DMS153 (cell line): ENCODE measurements around the gene CDNF.
"Not testable (repeated sequence)": the region's sequence is repeated elsewhere in the genome, so short reads cannot be mapped to it uniquely, and the experiment has no call there.

ENCODE experiments used
- DNase-seq: peaks from one replicate; lab custom pipeline; 2025; lab: John Stamatoyannopoulos, UW

The CDNF gene

DNA sequence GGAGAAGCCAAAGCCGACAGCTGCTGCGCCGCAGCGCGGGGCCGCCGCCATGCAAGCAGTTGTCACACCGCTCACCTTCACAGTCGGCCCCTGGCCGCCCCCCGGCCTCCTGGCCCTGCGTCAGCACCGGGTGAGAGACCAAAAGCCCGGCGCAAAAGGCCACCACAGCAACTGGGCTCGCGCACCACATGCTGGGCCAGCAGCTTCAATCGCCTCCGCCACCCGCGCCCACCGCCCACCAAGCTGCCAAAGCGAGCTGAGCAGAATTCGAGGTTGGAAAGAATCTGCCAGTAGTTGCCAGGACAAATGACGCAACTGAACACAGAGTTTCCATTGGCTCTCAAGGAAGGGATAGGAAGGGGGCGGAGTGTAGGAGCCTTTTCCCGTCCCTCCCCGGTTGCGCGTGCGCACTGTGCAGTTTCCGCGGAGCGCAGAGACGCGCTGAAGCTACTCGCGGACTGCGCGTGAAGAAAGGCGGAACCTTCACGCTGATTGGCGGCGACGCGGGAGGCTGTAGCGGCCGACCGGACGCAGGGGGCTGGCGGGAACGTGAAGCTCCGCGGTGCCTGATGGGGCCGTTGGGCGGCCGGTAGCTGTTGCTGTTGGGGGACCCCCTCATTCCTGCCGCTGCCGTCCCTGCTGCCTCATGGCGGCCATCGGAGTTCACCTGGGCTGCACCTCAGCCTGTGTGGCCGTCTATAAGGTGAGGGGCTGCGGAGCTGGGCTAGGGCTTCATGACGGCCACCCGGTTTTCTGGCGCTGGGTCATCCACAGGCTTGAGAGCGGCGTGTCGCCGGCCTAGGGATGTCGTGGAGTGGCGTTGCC lies at the start of gene CDNF, which contains the start of the genes HSPA14 and MSANTD7:
Gene CDNF, minus strand, starts transcription at position 281 of the 825 bp plus-strand sequence. Its CDS starts 91 bp downstream, at position 190.
Gene HSPA14, plus strand, starts transcription at position 550 of the 825 bp plus-strand sequence. Its CDS starts 97 bp downstream, at position 647.
Gene MSANTD7, plus strand, starts transcription at position 550 of the 825 bp plus-strand sequence. CDS start 3,979 bp downstream, outside the sequence.
- peak; percentile 94 for DNase-seq

DNA sequence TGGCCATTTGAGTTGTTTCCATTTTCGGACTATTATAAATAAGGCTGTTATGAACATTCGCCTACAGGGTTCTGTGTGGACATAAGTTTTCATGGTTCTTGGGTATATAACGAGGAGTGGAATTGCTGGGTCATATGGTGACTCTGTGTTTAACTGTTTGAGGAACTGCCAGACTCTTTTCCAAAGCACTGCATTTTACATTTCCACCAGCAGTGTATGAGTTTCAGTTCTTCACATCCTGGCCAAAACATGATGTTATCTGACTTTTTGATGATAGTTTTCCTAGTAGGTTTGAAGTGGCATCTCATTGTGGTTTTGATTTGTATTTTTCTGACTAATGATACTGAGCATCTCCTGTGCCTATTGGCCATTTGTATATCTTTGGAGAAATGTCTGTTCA lies 46.2 kb upstream of the CDNF start:
- DNase-seq, result no peak

DNA sequence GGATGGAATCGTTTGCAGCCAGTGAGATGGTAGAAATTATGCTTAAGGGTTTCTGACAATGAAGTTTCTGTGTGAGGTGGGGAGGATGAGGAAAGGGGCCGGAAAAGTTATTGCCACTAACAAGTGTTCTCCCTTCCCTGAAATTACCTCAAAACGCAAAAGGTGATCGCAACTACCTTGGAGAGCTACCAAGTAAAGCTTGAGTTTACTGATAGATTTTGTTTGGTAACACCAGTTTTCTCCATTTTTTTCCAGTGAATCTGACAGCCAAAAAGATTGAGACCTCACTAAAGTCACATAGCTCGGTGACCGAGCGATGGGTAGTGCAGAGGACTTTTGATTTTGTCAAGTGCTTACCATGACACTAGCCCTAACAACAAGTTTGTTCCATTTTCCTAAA lies 42.4 kb upstream of the CDNF start:
- DNase-seq, result no peak

DNA sequence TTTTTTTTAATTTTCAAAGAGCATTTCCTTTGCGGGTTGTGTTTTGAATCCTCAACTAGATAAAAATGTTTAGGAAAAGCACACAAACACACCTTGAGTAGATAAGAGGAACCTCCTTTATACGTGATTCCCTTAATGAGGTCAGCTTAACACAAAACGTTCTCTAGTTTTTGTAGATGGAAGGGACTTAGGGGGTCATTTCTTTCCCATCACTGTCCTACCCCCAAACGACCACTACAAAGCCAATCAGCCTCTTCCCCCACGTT lies 42.0 kb upstream of the CDNF start:
- DNase-seq, result no peak

DNA sequence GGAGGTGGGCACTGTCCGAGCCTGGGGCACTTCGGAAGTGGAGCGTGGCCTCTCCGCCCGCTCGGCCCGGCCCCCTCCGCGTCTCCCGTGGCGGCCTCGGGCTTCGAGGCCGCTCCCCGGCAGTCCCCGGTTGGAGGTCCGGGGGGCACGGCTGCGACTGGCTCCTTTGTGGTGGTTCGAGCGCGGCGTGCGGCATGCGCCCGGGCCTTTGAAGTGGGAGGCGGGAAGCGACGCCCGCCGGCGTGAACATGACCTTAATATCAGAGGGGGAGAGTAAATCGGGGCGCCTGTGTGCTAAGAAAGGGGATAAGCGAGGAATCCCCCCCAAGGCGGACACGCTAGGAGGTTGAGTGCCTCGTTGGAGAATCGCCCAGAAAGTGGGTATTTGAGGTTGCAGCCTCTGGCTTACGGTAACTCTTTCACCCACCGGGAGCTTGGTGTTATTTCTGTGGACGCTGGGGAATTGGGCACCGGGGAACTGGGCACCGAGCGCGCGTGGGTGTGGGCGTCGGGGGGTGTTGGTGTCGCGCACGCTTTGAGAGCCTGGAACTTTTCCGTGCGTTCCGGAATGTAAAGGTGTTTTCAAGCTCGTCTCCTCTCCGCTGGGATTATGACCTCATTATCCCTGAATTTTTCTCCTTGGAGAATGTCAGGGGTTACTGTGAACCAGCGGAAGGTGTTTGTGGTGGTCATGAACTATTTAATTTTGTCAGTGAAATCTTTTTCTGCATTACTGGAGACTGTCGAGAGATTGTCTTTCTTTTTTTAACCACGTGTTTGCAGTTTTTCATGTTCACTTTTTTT lies 41.5 kb upstream of the CDNF start:
- no peak for DNase-seq

DNA sequence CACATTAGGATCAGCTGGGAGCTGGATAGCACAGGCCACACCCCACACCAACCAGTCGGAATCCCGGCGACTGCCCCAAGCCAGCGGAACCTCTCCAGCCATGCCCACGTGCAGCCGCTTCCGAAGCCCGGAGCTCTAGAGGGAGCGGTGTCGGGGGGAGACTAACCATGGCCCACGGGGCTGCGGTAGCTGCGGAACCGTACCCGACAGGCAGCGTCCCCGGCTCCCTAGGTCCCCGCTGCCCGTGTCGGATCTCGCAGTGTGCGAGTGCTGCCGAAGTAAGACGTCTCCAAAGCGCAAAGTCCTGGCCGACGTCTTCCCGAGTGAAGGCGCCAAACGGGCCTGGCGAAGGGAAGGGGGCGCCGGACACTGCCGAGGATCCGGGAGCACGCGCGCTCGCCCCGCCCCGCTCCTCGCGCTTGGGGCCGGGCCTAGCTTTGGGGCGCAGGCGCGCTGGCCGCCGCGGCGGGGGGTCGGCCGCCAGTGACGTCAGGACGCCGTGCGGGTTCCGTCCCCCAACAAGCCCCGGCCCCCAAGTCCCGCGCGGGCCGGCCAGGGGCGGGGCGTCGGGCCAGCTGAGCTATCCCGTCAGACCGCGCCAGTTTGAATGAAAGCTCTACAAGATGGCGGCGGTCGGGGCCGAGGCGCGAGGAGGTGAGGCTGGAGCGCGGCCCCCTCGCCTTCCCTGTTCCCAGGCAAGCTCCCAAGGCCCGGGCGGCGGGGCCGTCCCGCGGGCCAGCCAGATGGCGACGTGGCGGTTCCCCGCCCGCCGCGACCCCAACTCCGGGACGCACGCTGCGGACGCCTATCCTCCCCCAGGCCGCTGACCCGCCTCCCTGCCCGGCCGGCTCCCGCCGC lies 40.7 kb upstream of the CDNF start, which contains the start of gene SUV39H2:
Gene SUV39H2, plus strand, starts transcription at position 601 of the 858 bp plus-strand sequence. Its CDS starts 23 bp downstream, at position 624.
- peak; percentile 66 for DNase-seq

DNA sequence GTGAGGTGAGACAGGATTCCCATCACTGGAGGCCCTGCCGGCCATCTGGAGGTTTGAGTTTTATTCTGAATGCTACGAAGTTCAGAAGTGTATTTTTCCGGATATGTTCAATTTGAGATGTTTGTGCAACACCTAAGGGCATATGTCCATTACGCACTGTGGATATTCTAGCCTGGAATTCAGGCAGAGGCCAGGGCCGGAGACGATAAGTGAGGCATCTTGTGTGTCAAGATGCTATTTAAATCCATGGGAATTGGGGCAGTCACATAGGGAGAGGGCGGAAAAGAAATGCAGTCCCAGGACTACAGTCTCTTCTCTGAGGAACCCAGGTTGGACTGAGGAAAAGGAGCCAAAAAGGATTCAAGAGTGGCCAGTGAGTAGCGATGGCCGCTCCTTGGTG lies 38.9 kb upstream of the CDNF start:
- no peak for DNase-seq

DNA sequence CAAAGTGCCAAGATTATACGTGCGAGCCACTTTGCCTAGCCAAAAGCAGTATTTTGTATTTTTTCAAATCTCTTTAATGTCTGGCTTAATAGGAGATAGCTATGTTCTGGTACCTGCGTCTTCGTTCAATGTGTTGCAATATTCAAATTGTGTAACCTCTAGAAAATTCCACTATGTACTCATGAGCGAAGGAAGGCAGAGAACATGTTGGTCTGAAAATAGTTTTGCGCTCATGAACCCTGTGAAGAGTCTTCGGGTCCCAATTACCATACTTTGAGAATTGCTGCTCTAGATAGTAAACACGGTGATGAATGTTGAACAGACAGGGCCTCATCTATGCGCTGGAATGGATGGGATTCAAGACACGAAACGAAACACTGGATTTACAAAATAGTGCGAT lies 38.1 kb upstream of the CDNF start:
- DNase-seq, result no peak

DNA sequence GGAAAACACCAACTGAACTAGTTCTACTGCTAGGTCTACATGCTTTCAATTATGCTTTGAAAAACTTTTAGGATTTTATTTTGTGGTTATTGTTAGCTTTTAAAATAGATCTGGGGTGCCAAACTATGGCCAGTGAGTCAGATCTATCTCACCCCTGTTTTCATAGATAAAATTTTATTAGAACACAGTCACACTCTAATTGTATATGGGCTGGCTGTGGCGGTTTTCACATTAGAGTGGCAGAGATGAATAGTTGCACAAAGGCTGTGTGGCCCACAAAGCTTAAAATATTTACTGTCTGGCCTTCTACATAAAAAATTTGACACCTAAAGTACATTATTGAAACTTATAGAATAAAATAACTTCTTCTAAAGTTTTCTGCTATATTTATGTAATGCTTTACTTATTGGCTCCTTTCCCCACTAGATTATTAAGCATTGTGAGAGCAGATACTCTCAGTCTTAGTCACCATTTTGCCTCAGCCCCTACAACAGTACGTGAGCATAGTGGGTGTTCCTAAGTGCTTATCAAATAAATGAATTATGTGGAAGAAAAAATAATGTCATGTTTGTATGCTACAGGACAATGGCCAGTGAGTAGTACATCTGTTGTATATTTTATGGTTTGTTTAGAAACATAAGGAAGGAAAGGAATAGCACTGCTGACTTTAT lies 35.4 kb upstream of the CDNF start:
- no peak for DNase-seq

DNA sequence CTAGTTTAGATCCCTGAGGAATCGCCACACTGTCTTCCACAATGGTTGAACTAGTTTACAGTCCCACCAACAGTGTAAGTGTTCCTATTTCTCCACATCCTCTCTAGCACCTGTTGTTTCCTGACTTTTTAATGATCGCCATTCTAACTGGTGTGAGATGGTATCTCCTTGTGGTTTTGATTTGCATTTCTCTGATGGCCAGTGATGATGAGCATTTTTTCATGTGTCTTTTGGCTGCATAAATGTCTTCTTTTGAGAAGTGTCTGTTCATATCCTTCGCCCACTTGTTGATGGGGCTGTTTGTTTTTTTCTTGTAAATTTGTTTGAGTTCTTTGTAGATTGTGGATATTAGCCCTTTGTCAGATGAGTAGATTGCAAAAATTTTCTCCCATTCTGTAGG lies 27.0 kb upstream of the CDNF start:
- not testable (repeated sequence) for DNase-seq

DNA sequence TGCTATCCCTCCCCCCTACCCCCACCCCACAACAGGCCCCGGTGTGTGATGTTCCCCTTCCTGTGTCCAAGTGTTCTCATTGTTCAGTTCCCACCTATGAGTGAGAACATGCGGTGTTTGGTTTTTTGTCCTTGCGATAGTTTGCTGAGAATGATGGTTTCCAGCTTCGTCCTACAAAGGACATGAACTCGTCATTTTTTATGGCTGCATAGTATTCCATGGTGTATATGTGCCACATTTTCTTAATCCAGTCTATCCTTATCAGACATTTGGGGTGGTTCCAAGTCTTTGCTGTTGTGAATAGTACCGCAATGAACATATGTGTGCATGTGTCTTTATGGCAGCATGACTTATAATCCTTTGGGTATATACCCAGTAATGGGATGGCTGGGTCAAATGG lies 26.6 kb upstream of the CDNF start:
- not testable (repeated sequence) for DNase-seq

DNA sequence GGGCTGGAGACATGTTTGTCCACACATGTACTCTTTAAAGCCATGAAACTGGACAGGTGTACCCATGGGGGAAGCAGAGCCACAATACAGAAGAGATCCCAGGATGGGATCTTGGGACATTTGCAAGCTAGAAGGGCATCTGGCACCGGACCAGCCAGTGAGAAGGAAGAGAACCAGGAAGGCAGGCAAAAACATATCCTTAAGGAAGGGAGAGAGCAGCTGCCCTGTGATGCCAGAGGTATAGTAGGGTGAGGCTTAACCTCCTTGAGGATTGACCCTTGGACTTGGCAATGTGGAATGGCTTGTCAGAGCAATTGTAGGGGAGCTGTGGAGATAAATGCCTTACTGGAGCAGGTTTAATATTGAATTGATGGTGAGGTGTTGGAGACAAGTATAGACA lies 23.0 kb upstream of the CDNF start:
- DNase-seq, result no peak

DNA sequence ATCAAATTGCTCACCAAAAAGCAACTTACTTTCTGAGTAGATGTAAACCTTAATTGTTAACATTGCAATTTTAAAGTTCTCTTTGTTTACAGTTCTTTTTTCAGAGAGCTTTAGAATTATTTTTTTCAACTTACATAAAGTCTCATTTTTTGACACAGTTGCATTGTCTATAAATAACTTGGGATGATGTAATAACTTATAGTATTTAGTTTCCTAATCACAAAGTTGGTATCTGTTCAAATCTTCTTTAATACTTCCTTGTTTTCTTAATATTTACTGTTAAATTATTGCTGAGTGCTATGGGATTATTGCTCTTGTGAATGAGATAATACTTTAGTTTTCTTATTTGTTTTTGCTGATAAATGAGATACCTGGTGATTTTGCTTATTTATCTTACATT lies 21.9 kb upstream of the CDNF start:
- DNase-seq, result no peak

DNA sequence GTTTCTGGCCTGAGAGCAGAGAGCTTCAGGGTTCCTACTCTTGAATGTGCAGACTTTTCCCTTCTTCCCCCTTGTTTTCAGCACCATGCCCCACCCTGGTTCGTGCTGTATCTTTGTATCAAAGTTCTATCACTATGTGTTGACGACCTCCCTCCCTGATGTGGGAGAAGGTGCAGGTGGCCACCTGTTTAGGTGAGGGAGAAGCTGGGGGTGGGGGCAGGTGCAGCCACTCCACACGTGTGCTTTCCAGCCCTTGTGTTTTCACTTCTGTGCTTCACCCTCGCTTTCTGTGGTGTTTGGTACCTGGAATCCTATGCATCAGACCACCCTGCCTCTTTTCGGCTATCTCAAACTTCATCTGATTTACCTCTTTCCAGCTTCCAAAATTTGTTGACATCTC lies 21.2 kb upstream of the CDNF start:
- no peak for DNase-seq

DNA sequence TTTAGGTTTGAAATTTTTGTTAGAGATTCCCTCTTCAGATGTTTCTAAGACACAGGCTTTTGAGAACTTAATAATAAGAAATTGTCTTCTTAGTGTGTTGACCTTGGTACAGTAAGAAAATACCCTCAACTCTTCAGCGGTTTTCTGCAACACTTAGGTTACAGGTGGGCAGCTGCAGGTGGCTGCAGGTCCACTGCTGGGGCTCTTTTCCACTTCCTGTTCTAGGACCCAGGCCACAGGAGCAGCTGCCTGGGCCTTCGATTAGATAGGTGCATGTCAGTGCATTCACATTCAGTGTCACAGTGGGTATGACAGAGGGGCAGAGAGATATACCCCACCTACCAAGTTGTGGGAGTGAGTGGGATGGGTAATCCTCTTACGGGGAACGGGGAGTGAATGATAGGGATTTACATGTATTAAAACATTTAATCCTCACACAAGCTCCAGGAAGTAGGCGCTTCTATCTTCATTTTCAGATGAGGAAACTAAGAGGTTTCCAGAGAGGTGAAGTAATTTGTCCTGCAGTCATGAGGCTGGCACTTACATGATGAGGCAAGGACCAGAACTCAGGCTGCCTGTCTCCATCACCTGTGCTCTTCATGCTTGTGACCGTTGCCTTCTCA lies 20.6 kb upstream of the CDNF start:
- no peak for DNase-seq

DNA sequence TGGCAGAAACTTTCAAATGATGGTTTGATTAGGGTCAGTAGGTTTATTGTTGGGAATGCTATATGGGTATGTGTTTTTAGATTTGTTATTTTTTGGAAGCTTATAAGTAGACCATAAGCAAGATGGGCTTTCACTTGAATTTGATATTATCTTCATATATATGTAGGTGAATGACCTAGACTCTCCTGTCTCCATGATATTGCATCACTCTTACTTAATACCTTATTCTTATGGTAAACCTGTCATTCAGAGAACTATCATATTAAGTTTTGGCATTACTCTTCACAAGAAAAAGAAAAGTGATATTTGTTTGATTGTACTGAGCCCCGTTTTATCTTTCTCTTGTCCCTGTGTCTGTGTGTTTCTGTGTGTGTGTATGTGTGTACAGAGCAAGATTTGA lies 17.6 kb upstream of the CDNF start:
- DNase-seq, result no peak

DNA sequence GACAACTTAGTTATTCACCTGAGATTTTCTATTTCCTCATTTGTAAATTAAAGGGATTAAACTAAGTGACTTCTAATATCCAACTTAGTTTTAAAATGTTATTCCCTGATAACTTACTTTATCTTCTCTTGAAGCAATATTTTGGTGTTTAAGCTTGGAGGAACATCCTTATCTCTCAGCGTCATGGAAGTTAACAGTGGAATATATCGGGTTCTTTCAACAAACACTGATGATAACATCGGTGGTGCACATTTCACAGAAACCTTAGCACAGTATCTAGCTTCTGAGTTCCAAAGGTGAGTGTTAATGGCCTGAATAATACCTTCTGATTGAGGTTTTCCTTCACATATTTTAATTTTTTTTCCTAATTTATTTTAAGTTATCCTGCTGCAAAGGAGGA lies 14.4 kb upstream of the CDNF start:
- no peak for DNase-seq

DNA sequence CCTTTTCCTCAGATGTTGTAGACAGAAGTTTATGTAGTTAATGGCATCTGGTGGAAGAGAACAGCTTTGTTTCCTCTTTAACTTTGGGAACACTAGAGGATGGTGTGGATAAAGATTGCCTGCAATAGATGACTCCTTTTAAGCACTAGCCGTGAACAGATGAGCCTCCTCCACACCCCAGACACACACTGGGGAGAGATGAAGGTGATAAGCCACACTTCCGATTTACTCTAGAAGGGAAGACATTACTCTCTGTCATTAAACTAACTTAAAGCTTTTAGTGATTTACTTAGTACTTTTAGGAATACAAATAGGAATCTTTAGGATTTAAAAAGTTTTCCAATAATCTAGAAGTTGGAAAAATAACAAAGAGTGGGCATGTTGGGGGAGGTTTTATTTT lies 7.1 kb upstream of the CDNF start:
- no peak for DNase-seq

DNA sequence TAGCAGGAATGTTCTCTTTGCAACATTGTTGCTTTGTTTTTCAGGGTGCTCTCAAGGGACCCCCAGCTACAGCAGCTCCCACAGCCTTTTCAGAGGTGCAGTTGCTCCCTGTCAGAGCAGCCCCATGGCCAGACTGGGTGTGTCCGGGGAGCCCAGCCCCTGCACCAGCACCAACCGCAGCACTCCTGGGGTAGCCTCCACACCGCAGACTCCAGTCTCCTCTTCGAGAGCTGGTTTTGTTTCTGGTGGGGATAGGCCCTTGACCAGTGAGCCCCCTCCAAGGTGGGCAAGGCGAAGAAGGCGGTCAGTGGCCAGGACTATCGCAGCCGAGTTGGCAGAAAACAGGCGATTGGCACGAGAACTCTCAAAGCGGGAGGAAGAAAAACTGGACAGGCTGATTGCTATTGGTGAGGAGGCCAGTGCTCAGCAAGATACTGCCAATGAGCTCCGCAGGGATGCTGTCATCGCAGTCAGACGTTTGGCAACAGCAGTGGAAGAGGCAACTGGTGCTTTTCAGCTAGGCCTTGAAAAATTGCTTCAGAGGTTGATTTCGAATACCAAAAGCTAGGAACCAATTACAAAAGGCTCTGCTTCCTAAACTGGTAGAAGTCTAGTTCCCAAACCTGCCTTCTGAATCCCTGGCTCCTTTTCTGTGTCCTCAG lies 5.6 kb upstream of the CDNF start:
- DNase-seq, result no peak

DNA sequence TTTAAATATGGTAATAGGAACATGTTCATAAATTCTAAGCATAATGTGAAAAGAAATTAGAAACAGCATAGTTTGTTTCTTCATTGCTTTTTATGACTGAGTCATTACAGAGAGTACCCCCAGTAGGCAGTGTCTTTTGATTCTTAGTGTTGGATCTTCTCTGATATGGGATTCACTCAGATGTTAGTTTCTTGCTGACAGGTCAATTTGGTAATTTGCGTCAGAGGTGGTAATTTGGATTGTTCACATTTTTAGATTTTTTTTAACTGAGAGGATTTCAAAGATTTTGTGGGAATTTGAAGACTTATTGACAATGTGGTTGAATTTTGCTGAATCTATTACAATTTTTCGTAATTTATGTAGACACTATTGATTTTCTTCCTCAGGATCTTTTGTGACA lies 2.3 kb upstream of the CDNF start:
- DNase-seq, result no peak

DNA sequence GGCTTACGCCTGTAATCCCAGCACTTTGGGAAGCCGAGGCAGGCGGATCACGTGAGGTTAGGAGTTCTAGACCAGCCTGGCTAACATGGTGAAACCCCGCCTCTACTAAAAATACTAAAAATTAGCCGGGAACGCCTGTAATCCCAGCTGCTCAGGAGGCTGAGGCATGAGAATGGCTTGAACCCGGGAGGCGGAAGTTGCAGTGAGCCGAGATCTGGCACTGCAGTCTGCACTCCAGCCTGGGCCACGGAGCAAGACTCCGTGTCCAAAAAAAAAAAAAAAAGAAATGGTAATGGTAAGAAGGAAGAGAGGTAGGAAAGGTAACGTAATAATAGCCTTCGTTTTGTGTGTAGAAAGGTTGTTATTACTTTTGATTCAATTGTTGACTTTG lies 1.5 kb upstream of the CDNF start:
- no peak for DNase-seq
